HCT116 (cell line): Measurements from ENCODE around the gene RENBP. TPM values are rescaled to one million over a fixed set of nuclear protein-coding genes. Genes with fewer than 3 reads are reported as not detected.

Experiments
- ATAC-seq: fragments of 200-7000 bp; cut with Tn5 transposase; 2 replicates; pipeline ENCODE4 v1.9.1; 2020; ENCODE audit warnings: mild to moderate bottlenecking, moderate library complexity
- BruUV-seq: library from RNA; stranded (reverse); fragments of 400-500 nt; replicated peaks from 2 replicates; lab custom pipeline; 2021; lab: Mats Ljungman, UMichigan
- CTCF ChIA-PET: fragments of 300-600 bp; sonication (Branson Sonifier 250); formaldehyde crosslinking; loops from one replicate; lab custom pipeline; 2021; ENCODE audit warnings: antibody characterized with exemption; lab: Charles Lee
- POLR2A ChIA-PET: fragments of 300-600, 350-600 bp; sonication (Branson Sonifier 250); formaldehyde crosslinking; loops from one replicate; lab custom pipeline; 2021; ENCODE audit warnings: antibody characterized with exemption; lab: Charles Lee
- RAD21 ChIA-PET, 2 experiments: fragments of 300-600 bp; sonication (Branson Sonifier 250); formaldehyde crosslinking; loops; one replicate each; lab custom pipeline; 2023; ENCODE audit warnings: low total read pairs in 2 of 2; ENCODE audit not compliant: uncharacterized antibody in 2 of 2, unreplicated experiment in 2 of 2, low non-redundant PET in 1 of 2; lab: Charles Lee
- DNase-seq: peaks from one replicate; pipeline ENCODE4 v3.0.0-alpha.2; 2010; ENCODE audit warnings: low read depth, low spot score
- H2AFZ ChIP-seq: fragments of 200-600 bp; shearing (Covaris generic), sonication (generic); 2 replicates; pipeline ENCODE4 v1.6.1; 2017; ENCODE audit warnings: low read depth, mixed run types, mixed read lengths, antibody characterized with exemption, low read length; ENCODE audit not compliant: poor library complexity, severe bottlenecking
- H3K27ac ChIP-seq: 2 replicates; pipeline ENCODE4 v1.5.1; 2012; ENCODE audit warnings: low read depth, low read length
- H3K27me3 ChIP-seq: fragments of 200-600 bp; sonication (generic); 2 replicates; pipeline ENCODE4 v1.6.1; 2016; ENCODE audit warnings: mixed run types, low read length, mixed read lengths; ENCODE audit not compliant: insufficient read depth
- H3K36me3 ChIP-seq, 2 experiments: fragments of 200-500 bp in 1 of 2; fragments of 200-600 bp in 1 of 2; sonication (Bioruptor generic) in 1 of 2; sonication (generic) in 1 of 2; 2 replicates each; pipeline versions ENCODE4 v1.5.1 to v1.6.1; 2014 to 2016; ENCODE audit warnings: low read length in 2 of 2, inconsistent platforms in 1 of 2, mixed read lengths in 1 of 2, mixed run types in 1 of 2; ENCODE audit not compliant: insufficient read depth in 2 of 2, control insufficient read depth in 1 of 2
- H3K4me1 ChIP-seq, 2 experiments: fragments of 200-600 bp in 1 of 2; sonication (generic) in 1 of 2; 2 replicates each; pipeline versions ENCODE4 v1.5.1 to v1.6.1; 2012 to 2017; ENCODE audit warnings: low read length in 2 of 2, inconsistent platforms in 1 of 2, mild to moderate bottlenecking in 1 of 2, mixed read lengths in 1 of 2, mixed run types in 1 of 2, moderate library complexity in 1 of 2; ENCODE audit not compliant: insufficient read depth in 2 of 2, control insufficient read depth in 1 of 2
- H3K4me2 ChIP-seq: fragments of 200-600 bp; sonication (generic); 2 replicates; pipeline ENCODE4 v1.6.1; 2017; ENCODE audit warnings: mixed run types, low read length, mixed read lengths
- H3K4me3 ChIP-seq, 2 experiments: fragments of 200-600 bp in 1 of 2; sonication (generic) in 1 of 2; replicated peaks in 1 of 2; 2 replicates each; pipeline ENCODE4 v1.5.1; 2011 to 2016; ENCODE audit warnings: low read length in 2 of 2, control low read depth in 1 of 2, low read depth in 1 of 2, mild to moderate bottlenecking in 1 of 2, mixed read lengths in 1 of 2, mixed run types in 1 of 2
- H3K79me2 ChIP-seq: fragments of 200-600 bp; sonication (generic); 2 replicates; pipeline ENCODE4 v1.6.1; 2017; ENCODE audit warnings: mild to moderate bottlenecking, mixed run types, low read length, moderate library complexity, mixed read lengths; ENCODE audit not compliant: insufficient read depth
- H3K9ac ChIP-seq: fragments of 200-600 bp; sonication (generic); 2 replicates; pipeline ENCODE4 v1.6.1; 2016; ENCODE audit warnings: low read length, mixed read lengths
- H3K9me2 ChIP-seq: fragments of 200-600 bp; sonication (generic), shearing (Covaris generic); 2 replicates; pipeline ENCODE4 v1.6.1; 2017; ENCODE audit warnings: mixed run types, mild to moderate bottlenecking, moderate library complexity; ENCODE audit not compliant: insufficient read depth
- H3K9me3 ChIP-seq, 2 experiments: fragments of 200-500 bp in 1 of 2; fragments of 200-600 bp in 1 of 2; sonication (Bioruptor generic) in 1 of 2; sonication (generic) in 1 of 2; 2 replicates each; pipeline ENCODE4 v1.6.1; 2014 to 2017; ENCODE audit warnings: low read length in 2 of 2, mixed read lengths in 2 of 2, inconsistent platforms in 1 of 2, low read depth in 1 of 2, mild to moderate bottlenecking in 1 of 2, mixed run types in 1 of 2, moderate library complexity in 1 of 2; ENCODE audit not compliant: control insufficient read depth in 1 of 2, insufficient read depth in 1 of 2
- H4K20me1 ChIP-seq: fragments of 200-600 bp; sonication (generic), shearing (Covaris generic); 2 replicates; pipeline ENCODE4 v1.6.1; 2017; ENCODE audit warnings: mixed run types, mild to moderate bottlenecking, moderate library complexity; ENCODE audit not compliant: insufficient read depth
- ATF3 ChIP-seq: IDR thresholded peaks from 2 replicates; pipeline ENCODE4 v1.6.1; 2012
- CBX3 ChIP-seq: IDR thresholded peaks from 2 replicates; pipeline ENCODE4 v1.6.1; 2012; ENCODE audit warnings: low read depth
- CTCF ChIP-seq, 3 experiments: fragments of 200-600 bp in 1 of 3; sonication (generic) in 1 of 3; IDR thresholded peaks in 2 of 3; conservative IDR thresholded peaks in 1 of 3; 2 replicates each; pipeline ENCODE4 v1.5.1; 2012 to 2017; ENCODE audit warnings: low read depth in 2 of 3, low read length in 2 of 3, antibody characterized with exemption in 1 of 3, borderline replicate concordance in 1 of 3, control low read depth in 1 of 3, mild to moderate bottlenecking in 1 of 3, mixed read lengths in 1 of 3, mixed run types in 1 of 3, moderate library complexity in 1 of 3; ENCODE audit not compliant: insufficient read depth in 1 of 3
- ELF1 ChIP-seq: IDR thresholded peaks from 2 replicates; pipeline ENCODE4 v1.6.1; 2012; ENCODE audit warnings: low read depth, borderline replicate concordance
- EZH2 ChIP-seq: fragments of 200-600 bp; sonication (generic); IDR thresholded peaks from 2 replicates; pipeline ENCODE4 v1.6.1; 2017; ENCODE audit warnings: antibody characterized with exemption, mixed run types
- EZH2phosphoT487 ChIP-seq: fragments of 200-600 bp; IDR thresholded peaks from 2 replicates; pipeline ENCODE4 v1.6.1; 2018; ENCODE audit warnings: antibody characterized with exemption, borderline replicate concordance
- JUND ChIP-seq: IDR thresholded peaks from 2 replicates; pipeline ENCODE4 v1.6.1; 2012
- MAX ChIP-seq: IDR thresholded peaks from 2 replicates; pipeline ENCODE4 v1.6.1; 2012
- POLR2A ChIP-seq: IDR thresholded peaks from 2 replicates; pipeline ENCODE4 v1.7.0; 2011; ENCODE audit warnings: borderline replicate concordance; ENCODE audit not compliant: insufficient read depth, insufficient read length; ENCODE audit errors: extremely low read depth
- POLR2AphosphoS5 ChIP-seq: IDR thresholded peaks from 2 replicates; pipeline ENCODE4 v1.6.1; 2011; ENCODE audit warnings: mild to moderate bottlenecking, low read depth, low read length, moderate library complexity
- RAD21 ChIP-seq: IDR thresholded peaks from 2 replicates; pipeline ENCODE4 v1.6.1; 2012; ENCODE audit warnings: low read depth, mild to moderate bottlenecking
- SIN3A ChIP-seq: IDR thresholded peaks from 2 replicates; pipeline ENCODE4 v1.6.1; 2012; ENCODE audit warnings: low read depth
- SP1 ChIP-seq: IDR thresholded peaks from 2 replicates; pipeline ENCODE4 v1.6.1; 2012; ENCODE audit warnings: low read depth
- SRF ChIP-seq: IDR thresholded peaks from 2 replicates; pipeline ENCODE4 v1.6.1; 2012; ENCODE audit warnings: low read depth
- TCF7L2 ChIP-seq: IDR thresholded peaks from 2 replicates; pipeline ENCODE4 v1.7.0; 2011; ENCODE audit warnings: borderline replicate concordance, inconsistent platforms; ENCODE audit not compliant: insufficient read depth, insufficient read length; ENCODE audit errors: extremely low read depth
- YY1 ChIP-seq: IDR thresholded peaks from 2 replicates; pipeline ENCODE4 v1.6.1; 2011; ENCODE audit warnings: low read length, low read depth, moderate library complexity, mild to moderate bottlenecking; ENCODE audit not compliant: insufficient replicate concordance; ENCODE audit errors: extremely low read depth
- ZBTB33 ChIP-seq: IDR thresholded peaks from 2 replicates; pipeline ENCODE4 v1.6.1; 2011; ENCODE audit warnings: mild to moderate bottlenecking, low read length, moderate library complexity; ENCODE audit not compliant: insufficient replicate concordance; ENCODE audit errors: extremely low read depth
- intact Hi-C: fragments of 100-400 bp; cut with micrococcal nuclease; formaldehyde crosslinking; loops from 2 replicates; pipeline ENCODE4 v1.10.0; 2022
- total RNA-seq: library from RNA; stranded (reverse); gene quantifications from one replicate; pipeline ENCODE4 v1.2.1, GENCODE V29; 2021; ENCODE audit not compliant: unreplicated experiment

Gene RENBP
- total RNA-seq, 1 experiment from 2014 or later, result 1.3 TPM

- Histone ChIP-seq H3K9me2 (no peaks in the 10 kb centered on the region), H4K20me1 (no peaks in the 10 kb centered on the region), H3K9me3 (no peaks in the 10 kb centered on the region), H3K4me2 (no peak overlapping the region), H2AFZ (no peak overlapping the region), H3K9ac (no peak overlapping the region), H3K27me3 (no peaks in the 10 kb centered on the region), H3K4me3 (no peak overlapping the region), H3K36me3 (peaks cover 10 to 15% of the 10 kb centered on the region in 2 experiments; a peak in 3 of 4 replicates), H3K4me1 (no peaks in the 10 kb centered on the region), H3K27ac (no peak overlapping the region), H3K79me2 (peaks cover 46% of the 10 kb centered on the region)
- POLR2A ChIA-PET, result no interaction called here
- CTCF ChIA-PET, result interaction anchor here (1.5 kb wide), 1 partner anchor 13 kb away, joined by 4 read pairs; no protein-coding TSS in a partner anchor
- intact Hi-C loops, result no loop called here
- RAD21 ChIA-PET, result no interaction called here
- TF ChIP-seq YY1, result no peak
- no peak for TF ChIP-seq CBX3
- TF ChIP-seq POLR2AphosphoS5, result no peak
- no peak for TF ChIP-seq SRF
- TF ChIP-seq EZH2phosphoT487, result no peak
- no peak for TF ChIP-seq RAD21
- TF ChIP-seq SP1, result no peak
- no peak for TF ChIP-seq EZH2
- TF ChIP-seq MAX, result no peak
- TF ChIP-seq POLR2A, result no peak
- TF ChIP-seq SIN3A, result no peak
- no peak for TF ChIP-seq ATF3
- no peak for TF ChIP-seq ZBTB33
- TF ChIP-seq JUND, result no peak
- no peak for TF ChIP-seq ELF1
- no peak for TF ChIP-seq TCF7L2
- no peak for TF ChIP-seq CTCF (IDR thresholded peaks at IDR 0.05 in 2 of 3, conservative IDR thresholded peaks at IDR 0.05 in 1 of 3; ENCODE audit: borderline replicate concordance in 1 of 3, insufficient read depth in 1 of 3, low read depth in 2 of 3, low read length in 2 of 3)
- ATAC-seq, result no peak
- BruUV-seq, result no TSS peak
- no peak for DNase-seq
These were observed 16.3 kb upstream of the RENBP start for GRCh38 chrX:153960786-153961185.
